Measurements from ENCODE around the gene CYP27B1.
A peak's percentile ranks its signal among the peaks of the same experiment; 100 is the strongest.

Gene CYP27B1

DNA sequence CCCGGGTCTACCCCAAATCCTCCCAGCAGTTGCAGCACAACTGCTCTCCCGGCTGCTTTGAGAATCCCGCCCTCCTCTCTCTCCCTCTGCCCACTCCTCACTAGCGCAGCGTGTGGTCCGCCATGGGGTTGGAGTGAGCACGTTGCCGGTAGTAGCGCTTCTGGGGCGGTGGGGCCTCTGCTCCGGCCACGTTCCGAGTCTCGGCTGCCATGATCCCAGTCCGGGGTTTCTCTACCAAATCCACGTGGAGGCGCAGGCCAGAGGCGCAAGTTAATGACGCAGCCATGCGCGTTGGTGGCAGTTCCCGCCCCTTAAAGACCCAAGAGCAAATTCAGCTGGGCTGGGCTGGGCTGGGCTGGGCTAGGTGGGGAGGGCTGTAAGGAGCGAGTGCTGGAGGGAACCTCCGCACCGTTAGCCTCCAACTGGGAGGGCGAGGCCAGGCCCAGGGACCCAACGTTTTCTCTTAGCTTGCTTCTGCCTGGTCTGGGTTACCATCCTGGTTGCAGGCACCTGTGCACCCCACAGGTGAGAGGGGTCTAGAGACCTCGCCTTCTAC lies 5.1 kb upstream of the CYP27B1 start, which contains the start of gene METTL1:
METTL1 (minus strand) TSS at position 233 of the 556 bp plus-strand sequence; CDS start at position 211, 22 bp downstream.
- H3K27ac ChIP-seq: peak within 1 kb of the TSS; percentile 97
- TF ChIP-seq ZFX (IDR thresholded peaks at IDR 0.05): peak; percentile 67
- TF ChIP-seq, protein P1, sequence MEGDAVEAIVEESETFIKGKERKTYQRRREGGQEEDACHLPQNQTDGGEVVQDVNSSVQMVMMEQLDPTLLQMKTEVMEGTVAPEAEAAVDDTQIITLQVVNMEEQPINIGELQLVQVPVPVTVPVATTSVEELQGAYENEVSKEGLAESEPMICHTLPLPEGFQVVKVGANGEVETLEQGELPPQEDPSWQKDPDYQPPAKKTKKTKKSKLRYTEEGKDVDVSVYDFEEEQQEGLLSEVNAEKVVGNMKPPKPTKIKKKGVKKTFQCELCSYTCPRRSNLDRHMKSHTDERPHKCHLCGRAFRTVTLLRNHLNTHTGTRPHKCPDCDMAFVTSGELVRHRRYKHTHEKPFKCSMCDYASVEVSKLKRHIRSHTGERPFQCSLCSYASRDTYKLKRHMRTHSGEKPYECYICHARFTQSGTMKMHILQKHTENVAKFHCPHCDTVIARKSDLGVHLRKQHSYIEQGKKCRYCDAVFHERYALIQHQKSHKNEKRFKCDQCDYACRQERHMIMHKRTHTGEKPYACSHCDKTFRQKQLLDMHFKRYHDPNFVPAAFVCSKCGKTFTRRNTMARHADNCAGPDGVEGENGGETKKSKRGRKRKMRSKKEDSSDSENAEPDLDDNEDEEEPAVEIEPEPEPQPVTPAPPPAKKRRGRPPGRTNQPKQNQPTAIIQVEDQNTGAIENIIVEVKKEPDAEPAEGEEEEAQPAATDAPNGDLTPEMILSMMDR (conservative IDR thresholded peaks at IDR 0.05): no peak

DNA sequence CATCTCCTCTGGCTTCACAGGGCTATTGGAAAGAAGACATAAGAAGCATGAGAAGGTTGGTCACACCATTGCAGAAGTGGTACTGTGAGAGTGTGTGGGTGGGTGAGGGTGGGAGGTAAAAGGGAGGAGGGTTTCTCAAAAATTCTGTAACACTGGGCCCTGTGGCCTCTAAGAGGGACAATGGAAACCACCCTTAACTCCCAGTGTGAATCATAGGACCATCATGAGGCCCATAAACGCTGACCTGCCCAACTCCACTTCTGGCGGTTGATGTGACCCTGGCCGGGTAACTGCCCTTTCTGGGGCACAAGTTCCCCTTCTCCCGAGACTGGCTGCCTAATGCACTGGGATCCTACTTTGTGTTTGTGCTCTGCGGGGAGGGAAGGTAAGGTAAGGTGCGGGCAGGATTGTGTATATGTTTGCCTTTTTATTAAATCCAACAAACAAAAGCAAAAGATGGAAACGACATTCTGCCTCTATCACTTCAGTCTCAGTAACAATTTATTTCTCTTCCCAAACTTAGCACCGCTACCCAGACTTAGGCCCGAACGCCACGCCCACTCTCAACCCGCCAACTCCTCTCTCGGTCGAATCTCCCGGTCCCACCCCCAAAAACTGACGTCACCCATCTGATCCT lies 4.5 kb upstream of the CYP27B1 start:
- H3K27ac ChIP-seq: peak overlapping the region; percentile 97
- TF ChIP-seq, protein P1 (conservative IDR thresholded peaks at IDR 0.05): no peak
- TF ChIP-seq ZFX (IDR thresholded peaks at IDR 0.05): no peak

DNA sequence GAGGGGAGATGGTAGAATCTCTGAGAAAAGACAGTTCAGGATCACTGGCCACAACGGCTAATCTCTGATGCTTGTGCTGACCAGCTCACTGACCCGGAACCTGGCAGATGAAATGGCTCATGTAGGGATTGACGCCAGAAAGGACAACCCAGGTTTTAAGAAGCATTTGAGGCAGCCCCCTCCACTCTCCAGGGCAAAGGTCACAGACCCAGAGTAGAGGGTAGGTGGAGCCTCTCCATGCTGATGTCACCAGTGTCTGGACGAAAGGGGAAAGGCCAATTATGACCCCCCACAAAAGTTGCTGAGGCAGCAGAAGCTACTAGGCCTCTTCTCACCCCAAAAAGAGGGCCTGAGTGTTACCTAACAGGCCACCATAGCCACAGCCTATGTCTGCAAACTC lies 3.9 kb upstream of the CYP27B1 start:
- TF ChIP-seq, protein P1 (conservative IDR thresholded peaks at IDR 0.05): no peak
- TF ChIP-seq ZFX (IDR thresholded peaks at IDR 0.05): no peak
- H3K27ac ChIP-seq: peak overlapping the region; percentile 97; the same call in 1 of the 2 replicates

DNA sequence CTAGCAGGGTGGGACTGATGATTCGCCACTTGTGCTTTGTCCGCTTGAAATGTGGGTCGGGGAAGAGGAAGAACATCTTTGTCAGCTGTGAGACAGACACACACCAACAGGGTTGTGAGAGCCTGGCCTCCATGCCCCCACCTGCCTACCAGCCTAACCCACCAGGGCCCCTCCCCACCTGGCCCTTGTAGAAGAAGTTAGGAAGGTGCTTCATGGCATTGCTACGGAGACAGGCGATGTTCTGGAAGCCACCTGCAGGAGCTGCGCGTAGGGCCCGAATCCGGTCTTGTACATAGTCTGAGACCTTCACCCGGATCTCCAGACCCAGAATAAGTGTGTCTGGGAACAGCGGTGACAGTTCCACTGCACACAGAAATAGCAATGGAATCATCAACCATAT lies 2.7 kb upstream of the CYP27B1 start:
- no peak overlapping the region for H3K27ac ChIP-seq
- no peak for TF ChIP-seq ZFX (IDR thresholded peaks at IDR 0.05)
- TF ChIP-seq, protein P1 (conservative IDR thresholded peaks at IDR 0.05): no peak

DNA sequence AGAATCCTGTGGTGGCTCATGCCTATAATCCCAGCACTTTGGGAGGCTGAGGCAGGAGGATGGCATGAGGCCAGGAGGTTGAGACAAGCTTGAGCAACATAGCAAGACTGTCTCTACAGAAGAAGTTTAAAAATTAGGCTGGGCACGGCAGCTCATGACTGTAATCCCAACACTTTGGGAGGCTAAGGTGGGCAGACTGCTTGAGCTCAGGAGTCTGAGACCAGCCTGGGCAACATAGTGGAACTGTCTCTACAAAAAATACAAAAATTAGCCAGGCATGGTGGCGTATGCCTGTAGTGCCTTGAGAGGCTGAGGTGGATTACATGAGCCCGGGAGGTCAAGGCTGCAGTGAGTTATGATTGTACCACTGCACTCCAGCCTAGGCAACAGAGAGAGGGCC lies 998 bp upstream of the CYP27B1 start:
- TF ChIP-seq, protein P1 (conservative IDR thresholded peaks at IDR 0.05): no peak
- TF ChIP-seq ZFX (IDR thresholded peaks at IDR 0.05): no peak
- no peak overlapping the region for H3K27ac ChIP-seq

DNA sequence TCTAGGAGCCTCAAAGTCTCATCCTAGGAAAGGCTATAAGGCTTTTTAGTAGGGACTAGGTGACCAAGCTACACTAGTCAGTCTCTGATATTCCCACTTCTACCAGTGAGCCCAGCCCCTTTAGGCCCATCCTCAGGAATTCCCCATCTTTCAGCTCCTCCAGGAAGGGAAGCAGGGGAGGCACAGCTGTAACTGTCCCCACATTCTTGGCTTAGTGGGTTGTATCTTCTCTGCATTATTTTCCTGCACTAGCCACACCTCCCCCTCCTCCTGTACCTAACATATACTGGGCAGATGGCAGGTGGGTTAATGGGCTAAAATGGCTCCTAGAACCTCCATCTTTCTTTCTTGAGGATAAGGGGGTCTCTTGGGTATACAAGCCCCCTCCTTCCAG lies 424 bp upstream of the CYP27B1 start:
- no peak overlapping the region for H3K27ac ChIP-seq
- TF ChIP-seq, protein P1 (conservative IDR thresholded peaks at IDR 0.05): no peak
- no peak for TF ChIP-seq ZFX (IDR thresholded peaks at IDR 0.05)

DNA sequence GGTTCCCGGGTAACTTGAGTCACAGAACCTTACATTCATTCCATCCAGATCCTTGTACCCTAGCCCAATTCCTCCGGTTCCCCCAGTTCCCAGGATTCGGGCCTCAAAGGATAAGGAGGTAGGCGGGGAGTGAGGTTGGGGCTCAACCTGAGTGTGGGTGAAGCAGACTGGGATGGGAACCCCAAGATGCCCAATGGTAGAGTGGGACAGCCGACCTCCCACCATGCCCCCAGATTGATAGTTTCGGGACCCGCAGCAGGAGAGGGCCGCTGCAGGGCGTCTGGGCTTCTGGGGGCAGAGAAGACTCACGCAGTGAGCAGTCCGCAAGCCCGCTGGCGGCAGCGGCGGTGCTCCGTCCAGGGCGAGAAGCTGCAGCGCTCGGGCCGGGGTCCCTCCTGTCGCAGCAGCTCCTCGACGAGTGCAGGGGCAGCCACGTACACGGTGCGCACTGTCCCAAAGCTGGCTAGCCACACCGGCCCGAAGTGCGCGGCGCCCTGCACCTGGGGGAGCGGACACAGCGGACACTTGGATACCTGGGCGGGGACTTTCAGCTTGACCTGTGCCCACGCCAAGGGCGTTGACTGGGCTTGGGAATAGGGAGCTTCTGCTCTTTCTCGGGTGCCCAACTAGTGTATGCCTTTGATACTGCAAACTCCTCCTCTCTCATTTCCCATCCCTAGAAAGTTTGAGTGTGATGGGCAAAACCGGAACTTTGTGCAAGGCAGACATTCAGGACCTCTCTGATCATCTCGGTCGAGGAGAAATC lies 997 bp downstream of the CYP27B1 start:
- peak overlapping the region; percentile 53 for H3K27ac ChIP-seq
- TF ChIP-seq ZFX (IDR thresholded peaks at IDR 0.05): no peak
- TF ChIP-seq, protein P1 (conservative IDR thresholded peaks at IDR 0.05): no peak
